ENCODE results near the gene TMEM82.

GRCh38 chr1:15707239-15707925, 34.9 kb upstream of the TMEM82 start:
- TF ChIP-seq CTCF (optimal IDR thresholded peaks at IDR 0.05 in 1 of 3, IDR thresholded peaks at IDR 0.05 in 1 of 3, conservative IDR thresholded peaks at IDR 0.05 in 1 of 3; ENCODE audit: extremely low read depth in 1 of 3, insufficient read depth in 2 of 3, low read length in 3 of 3) (no peak), EZH2 (IDR thresholded peaks at IDR 0.05; ENCODE audit: low read length) (no peak)

All from keratinocyte (primary cell).